GM23338 (cell line): ENCODE data around the gene CKS1B. TPM values are rescaled to one million over a fixed set of nuclear protein-coding genes. Genes with fewer than 3 reads are reported as not detected.

ENCODE experiments used
- ATAC-seq: fragments of 200-7000 bp; cut with Tn5 transposase; 3 replicates; pipeline ENCODE4 v1.9.1; 2020
- DNase-seq: peaks from one replicate; pipeline ENCODE4 v3.0.0-alpha.2; 2015; ENCODE audit warnings: low spot score
- H2AFZ ChIP-seq: fragments of 200-600 bp; sonication (generic); 2 replicates; pipeline ENCODE4 v1.8.0; 2016; ENCODE audit warnings: antibody characterized with exemption, mild to moderate bottlenecking, moderate library complexity
- H3F3A ChIP-seq: fragments of 200-600 bp; sonication (generic); replicated peaks from 2 replicates; pipeline ENCODE4 v1.8.0; 2017; ENCODE audit warnings: antibody characterized with exemption, mixed run types, low read depth
- H3K27ac ChIP-seq: fragments of 200-600 bp; sonication (generic); 2 replicates; pipeline ENCODE4 v1.6.1; 2016; ENCODE audit warnings: low read depth
- H3K27me3 ChIP-seq: fragments of 200-600 bp; sonication (generic); 2 replicates; pipeline ENCODE4 v1.8.0; 2016; ENCODE audit warnings: mild to moderate bottlenecking, mixed run types, moderate library complexity; ENCODE audit not compliant: insufficient read depth
- H3K36me3 ChIP-seq: fragments of 200-600 bp; sonication (generic); 2 replicates; pipeline ENCODE4 v1.8.0; 2016; ENCODE audit warnings: mild to moderate bottlenecking; ENCODE audit not compliant: insufficient read depth
- H3K4me1 ChIP-seq: fragments of 200-600 bp; sonication (generic); 2 replicates; pipeline ENCODE4 v1.8.0; 2016; ENCODE audit warnings: mild to moderate bottlenecking, moderate library complexity; ENCODE audit not compliant: insufficient read depth
- H3K4me2 ChIP-seq: fragments of 200-600 bp; sonication (generic); 2 replicates; pipeline ENCODE4 v1.7.1; 2017; ENCODE audit warnings: mixed run types
- H3K4me3 ChIP-seq: fragments of 200-600 bp; sonication (generic); 2 replicates; pipeline ENCODE4 v1.6.1; 2016; ENCODE audit warnings: mixed run types
- H3K79me2 ChIP-seq: fragments of 200-600 bp; sonication (generic); replicated peaks from 2 replicates; pipeline ENCODE4 v1.8.0; 2017; ENCODE audit warnings: mild to moderate bottlenecking; ENCODE audit not compliant: insufficient read depth
- H3K9me2 ChIP-seq: fragments of 200-600 bp; sonication (generic); 2 replicates; pipeline ENCODE4 v1.8.0; 2017; ENCODE audit not compliant: insufficient read depth
- H4K20me1 ChIP-seq: fragments of 200-600 bp; sonication (generic); replicated peaks from 2 replicates; pipeline ENCODE4 v1.8.0; 2017; ENCODE audit warnings: mild to moderate bottlenecking; ENCODE audit not compliant: insufficient read depth
- H3K27ac Mint-ChIP-seq: 2 replicates; pipeline ENCODE4 v1.8.0; 2020; ENCODE audit warnings: inconsistent platforms, mild to moderate bottlenecking, moderate library complexity, mixed read lengths
- H3K27me3 Mint-ChIP-seq: 3 replicates; pipeline ENCODE4 v1.8.0; 2022; ENCODE audit warnings: low read depth, mild to moderate bottlenecking, moderate library complexity, mixed read lengths, inconsistent platforms; ENCODE audit not compliant: insufficient read depth, poor library complexity
- H3K36me3 Mint-ChIP-seq: 3 replicates; pipeline ENCODE4 v1.8.0; 2021; ENCODE audit warnings: low read depth, mild to moderate bottlenecking, inconsistent platforms, moderate library complexity, mixed read lengths
- H3K4me1 Mint-ChIP-seq: 3 replicates; pipeline ENCODE4 v1.8.0; 2020; ENCODE audit warnings: mild to moderate bottlenecking, inconsistent platforms, mixed read lengths
- H3K4me3 Mint-ChIP-seq: 3 replicates; pipeline ENCODE4 v1.8.0; 2021; ENCODE audit warnings: moderate library complexity, mild to moderate bottlenecking, inconsistent platforms, mixed read lengths
- H3K9me3 Mint-ChIP-seq: 3 replicates; pipeline ENCODE4 v1.8.0; 2020; ENCODE audit warnings: moderate library complexity, mild to moderate bottlenecking, inconsistent platforms, mixed read lengths
- CREB1 ChIP-seq: fragments of 250-450 bp; sonication (Bioruptor Pico); IDR thresholded peaks from 2 replicates; pipeline ENCODE4 v1.5.0; 2020; ENCODE audit warnings: low read depth, mild to moderate bottlenecking, moderate library complexity
- EZH2 ChIP-seq: fragments of 200-600 bp; sonication (generic); IDR thresholded peaks from one replicate; pipeline ENCODE4 v1.8.0; 2017; ENCODE audit warnings: antibody characterized with exemption, mild to moderate bottlenecking, low read depth; ENCODE audit not compliant: unreplicated experiment
- EZH2phosphoT487 ChIP-seq: fragments of 200-600 bp; sonication (generic); IDR thresholded peaks from one replicate; pipeline ENCODE4 v1.8.1; 2018; ENCODE audit warnings: antibody characterized with exemption; ENCODE audit not compliant: unreplicated experiment
- JUNB ChIP-seq: IDR thresholded peaks from one replicate; pipeline ENCODE4 v1.6.1; 2016; ENCODE audit warnings: antibody characterized with exemption; ENCODE audit not compliant: unreplicated experiment
- NANOG ChIP-seq: IDR thresholded peaks from 2 replicates; pipeline ENCODE4 v1.6.1; 2016; ENCODE audit warnings: antibody characterized with exemption, borderline replicate concordance
- POLR2AphosphoS5 ChIP-seq: IDR thresholded peaks from 2 replicates; pipeline ENCODE4 v1.6.1; 2016; ENCODE audit warnings: antibody characterized with exemption, low read depth
- STAT1 ChIP-seq: IDR thresholded peaks from one replicate; pipeline ENCODE4 v1.6.1; 2016; ENCODE audit warnings: antibody characterized with exemption; ENCODE audit not compliant: unreplicated experiment
- ZNF114 ChIP-seq: fragments of 250-450 bp; sonication (Bioruptor Pico); IDR thresholded peaks from 2 replicates; pipeline ENCODE4 v1.5.0; 2020; ENCODE audit warnings: mild to moderate bottlenecking, moderate library complexity
- ZNF331 ChIP-seq: fragments of 250-450 bp; sonication (Bioruptor Pico); IDR thresholded peaks from 2 replicates; pipeline ENCODE4 v1.5.0; 2020; ENCODE audit warnings: low read depth, mild to moderate bottlenecking, moderate library complexity
- polyA plus RNA-seq: library from polyadenylated mRNA; unstranded; fragments of >200 nt; fragmentation: Nextera tagmentation; extraction: Ambion mirVana; gene quantifications from 2 replicates; pipeline ENCODE4 v1.2.1, GENCODE V29; 2016
- total RNA-seq: library from RNA; depleted of rRNA; stranded (reverse); fragments of >200 nt; shearing (Covaris generic); gene quantifications from 2 replicates; pipeline ENCODE4 v1.2.3, GENCODE V29; 2014
- TF ChIP-seq, protein P1 (sequence below), 2 experiments: fragments of 200-600 bp in 1 of 2; sonication (generic) in 1 of 2; conservative IDR thresholded peaks; 2 replicates each; pipeline versions ENCODE4 v1.5.1 to v1.6.1; 2016 to 2017; ENCODE audit warnings: antibody characterized with exemption in 2 of 2, low read depth in 2 of 2, mild to moderate bottlenecking in 2 of 2, moderate library complexity in 1 of 2
- TF ChIP-seq, protein P2 (sequence below): IDR thresholded peaks from 2 replicates; pipeline ENCODE4 v1.6.1; 2016; ENCODE audit warnings: antibody characterized with exemption
- TF ChIP-seq, protein P3 (sequence below): fragments of 250-450 bp; sonication (Bioruptor Pico); IDR thresholded peaks from 2 replicates; pipeline ENCODE4 v1.5.0; 2020; ENCODE audit warnings: mild to moderate bottlenecking, moderate library complexity
- TF ChIP-seq, protein P4 (sequence below): IDR thresholded peaks from one replicate; pipeline ENCODE4 v1.6.1; 2018; ENCODE audit warnings: antibody characterized with exemption; ENCODE audit not compliant: unreplicated experiment

Gene CKS1B
- total and polyA plus RNA-seq, 2 experiments from 2014 or later, result 296 to 617 TPM

DNA sequence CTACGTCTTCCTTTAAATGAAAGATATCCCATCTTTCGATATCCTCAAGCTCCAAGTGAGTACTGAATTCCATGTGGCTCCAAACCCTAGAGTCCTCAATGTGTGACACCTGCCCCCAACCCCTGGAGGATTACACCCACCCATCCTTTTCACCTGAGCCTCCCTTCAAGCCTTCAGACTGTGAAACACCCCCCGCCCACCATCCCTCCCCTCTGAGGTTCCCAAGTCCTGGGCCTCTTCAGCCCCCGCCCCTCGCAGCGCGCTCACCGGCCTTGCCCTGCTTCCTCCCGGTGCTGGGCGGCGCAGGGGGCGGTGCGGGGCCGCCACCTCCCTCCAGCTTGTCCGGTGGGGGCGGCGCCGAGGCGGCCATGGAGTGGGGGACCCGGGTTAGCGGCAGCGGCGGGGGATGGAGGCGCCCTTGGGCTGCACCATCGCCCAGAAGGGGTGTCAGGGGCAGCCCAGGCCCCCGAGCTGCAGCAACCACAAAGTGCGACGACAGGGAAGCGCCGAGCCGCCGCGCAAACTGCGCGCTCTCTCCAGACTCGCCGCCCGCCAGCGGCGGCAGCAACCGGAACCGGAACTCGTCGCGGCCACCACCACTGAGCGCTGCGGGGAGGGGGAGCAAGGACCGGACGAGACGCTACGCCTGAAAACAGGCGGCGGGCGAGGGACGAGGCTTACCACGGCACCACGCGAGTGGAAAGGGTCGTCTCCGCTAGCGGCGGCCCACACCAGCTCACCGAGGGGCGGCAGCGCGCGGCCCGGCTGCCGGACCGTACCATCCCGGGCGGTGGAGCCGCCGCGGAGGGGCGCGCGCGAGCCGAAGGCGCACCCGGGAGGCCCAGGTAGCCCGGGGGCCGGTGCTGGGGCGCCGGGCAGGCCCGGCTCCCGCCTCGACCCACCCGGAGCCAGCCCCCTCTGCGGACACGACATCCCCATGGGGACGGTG, 13.0 kb upstream of the CKS1B start, which contains the start of gene PYGO2:
PYGO2 (minus strand) TSS at position 576 of the 949 bp plus-strand sequence; CDS start at position 370, 206 bp downstream.
- H3K9me2 ChIP-seq, result no peaks in the 10 kb centered on the region
- H3K4me3 ChIP-seq, result peak within 1 kb of the TSS; percentile 92
- H3K36me3 ChIP-seq, result peaks cover 24% of the 10 kb centered on the region
- H3K9me3 Mint-ChIP-seq, result no peaks in the 10 kb centered on the region
- 0 out of 2 replicates have a peak within 1 kb of the TSS, but pooled peaks have one; percentile 43 for H2AFZ ChIP-seq
- peak within 1 kb of the TSS; percentile 97 for H3K27ac ChIP-seq
- TF ChIP-seq ZNF114 (CRISPR knock-in tag) (no peak), CREB1 (peak; percentile 54), EZH2phosphoT487 (no peak), NANOG (no peak), JUNB (no peak), STAT1 (no peak), POLR2AphosphoS5 (peak; percentile 77), ZNF331 (CRISPR knock-in tag) (no peak), EZH2 (no peak)
- TF ChIP-seq, protein P1, sequence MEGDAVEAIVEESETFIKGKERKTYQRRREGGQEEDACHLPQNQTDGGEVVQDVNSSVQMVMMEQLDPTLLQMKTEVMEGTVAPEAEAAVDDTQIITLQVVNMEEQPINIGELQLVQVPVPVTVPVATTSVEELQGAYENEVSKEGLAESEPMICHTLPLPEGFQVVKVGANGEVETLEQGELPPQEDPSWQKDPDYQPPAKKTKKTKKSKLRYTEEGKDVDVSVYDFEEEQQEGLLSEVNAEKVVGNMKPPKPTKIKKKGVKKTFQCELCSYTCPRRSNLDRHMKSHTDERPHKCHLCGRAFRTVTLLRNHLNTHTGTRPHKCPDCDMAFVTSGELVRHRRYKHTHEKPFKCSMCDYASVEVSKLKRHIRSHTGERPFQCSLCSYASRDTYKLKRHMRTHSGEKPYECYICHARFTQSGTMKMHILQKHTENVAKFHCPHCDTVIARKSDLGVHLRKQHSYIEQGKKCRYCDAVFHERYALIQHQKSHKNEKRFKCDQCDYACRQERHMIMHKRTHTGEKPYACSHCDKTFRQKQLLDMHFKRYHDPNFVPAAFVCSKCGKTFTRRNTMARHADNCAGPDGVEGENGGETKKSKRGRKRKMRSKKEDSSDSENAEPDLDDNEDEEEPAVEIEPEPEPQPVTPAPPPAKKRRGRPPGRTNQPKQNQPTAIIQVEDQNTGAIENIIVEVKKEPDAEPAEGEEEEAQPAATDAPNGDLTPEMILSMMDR (conservative IDR thresholded peaks at IDR 0.05; ENCODE audit: low read depth in 2 of 2), result peak; percentile 32 to 52
- TF ChIP-seq, protein P2, sequence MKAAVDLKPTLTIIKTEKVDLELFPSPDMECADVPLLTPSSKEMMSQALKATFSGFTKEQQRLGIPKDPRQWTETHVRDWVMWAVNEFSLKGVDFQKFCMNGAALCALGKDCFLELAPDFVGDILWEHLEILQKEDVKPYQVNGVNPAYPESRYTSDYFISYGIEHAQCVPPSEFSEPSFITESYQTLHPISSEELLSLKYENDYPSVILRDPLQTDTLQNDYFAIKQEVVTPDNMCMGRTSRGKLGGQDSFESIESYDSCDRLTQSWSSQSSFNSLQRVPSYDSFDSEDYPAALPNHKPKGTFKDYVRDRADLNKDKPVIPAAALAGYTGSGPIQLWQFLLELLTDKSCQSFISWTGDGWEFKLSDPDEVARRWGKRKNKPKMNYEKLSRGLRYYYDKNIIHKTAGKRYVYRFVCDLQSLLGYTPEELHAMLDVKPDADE, result no peak
- TF ChIP-seq, protein P3, sequence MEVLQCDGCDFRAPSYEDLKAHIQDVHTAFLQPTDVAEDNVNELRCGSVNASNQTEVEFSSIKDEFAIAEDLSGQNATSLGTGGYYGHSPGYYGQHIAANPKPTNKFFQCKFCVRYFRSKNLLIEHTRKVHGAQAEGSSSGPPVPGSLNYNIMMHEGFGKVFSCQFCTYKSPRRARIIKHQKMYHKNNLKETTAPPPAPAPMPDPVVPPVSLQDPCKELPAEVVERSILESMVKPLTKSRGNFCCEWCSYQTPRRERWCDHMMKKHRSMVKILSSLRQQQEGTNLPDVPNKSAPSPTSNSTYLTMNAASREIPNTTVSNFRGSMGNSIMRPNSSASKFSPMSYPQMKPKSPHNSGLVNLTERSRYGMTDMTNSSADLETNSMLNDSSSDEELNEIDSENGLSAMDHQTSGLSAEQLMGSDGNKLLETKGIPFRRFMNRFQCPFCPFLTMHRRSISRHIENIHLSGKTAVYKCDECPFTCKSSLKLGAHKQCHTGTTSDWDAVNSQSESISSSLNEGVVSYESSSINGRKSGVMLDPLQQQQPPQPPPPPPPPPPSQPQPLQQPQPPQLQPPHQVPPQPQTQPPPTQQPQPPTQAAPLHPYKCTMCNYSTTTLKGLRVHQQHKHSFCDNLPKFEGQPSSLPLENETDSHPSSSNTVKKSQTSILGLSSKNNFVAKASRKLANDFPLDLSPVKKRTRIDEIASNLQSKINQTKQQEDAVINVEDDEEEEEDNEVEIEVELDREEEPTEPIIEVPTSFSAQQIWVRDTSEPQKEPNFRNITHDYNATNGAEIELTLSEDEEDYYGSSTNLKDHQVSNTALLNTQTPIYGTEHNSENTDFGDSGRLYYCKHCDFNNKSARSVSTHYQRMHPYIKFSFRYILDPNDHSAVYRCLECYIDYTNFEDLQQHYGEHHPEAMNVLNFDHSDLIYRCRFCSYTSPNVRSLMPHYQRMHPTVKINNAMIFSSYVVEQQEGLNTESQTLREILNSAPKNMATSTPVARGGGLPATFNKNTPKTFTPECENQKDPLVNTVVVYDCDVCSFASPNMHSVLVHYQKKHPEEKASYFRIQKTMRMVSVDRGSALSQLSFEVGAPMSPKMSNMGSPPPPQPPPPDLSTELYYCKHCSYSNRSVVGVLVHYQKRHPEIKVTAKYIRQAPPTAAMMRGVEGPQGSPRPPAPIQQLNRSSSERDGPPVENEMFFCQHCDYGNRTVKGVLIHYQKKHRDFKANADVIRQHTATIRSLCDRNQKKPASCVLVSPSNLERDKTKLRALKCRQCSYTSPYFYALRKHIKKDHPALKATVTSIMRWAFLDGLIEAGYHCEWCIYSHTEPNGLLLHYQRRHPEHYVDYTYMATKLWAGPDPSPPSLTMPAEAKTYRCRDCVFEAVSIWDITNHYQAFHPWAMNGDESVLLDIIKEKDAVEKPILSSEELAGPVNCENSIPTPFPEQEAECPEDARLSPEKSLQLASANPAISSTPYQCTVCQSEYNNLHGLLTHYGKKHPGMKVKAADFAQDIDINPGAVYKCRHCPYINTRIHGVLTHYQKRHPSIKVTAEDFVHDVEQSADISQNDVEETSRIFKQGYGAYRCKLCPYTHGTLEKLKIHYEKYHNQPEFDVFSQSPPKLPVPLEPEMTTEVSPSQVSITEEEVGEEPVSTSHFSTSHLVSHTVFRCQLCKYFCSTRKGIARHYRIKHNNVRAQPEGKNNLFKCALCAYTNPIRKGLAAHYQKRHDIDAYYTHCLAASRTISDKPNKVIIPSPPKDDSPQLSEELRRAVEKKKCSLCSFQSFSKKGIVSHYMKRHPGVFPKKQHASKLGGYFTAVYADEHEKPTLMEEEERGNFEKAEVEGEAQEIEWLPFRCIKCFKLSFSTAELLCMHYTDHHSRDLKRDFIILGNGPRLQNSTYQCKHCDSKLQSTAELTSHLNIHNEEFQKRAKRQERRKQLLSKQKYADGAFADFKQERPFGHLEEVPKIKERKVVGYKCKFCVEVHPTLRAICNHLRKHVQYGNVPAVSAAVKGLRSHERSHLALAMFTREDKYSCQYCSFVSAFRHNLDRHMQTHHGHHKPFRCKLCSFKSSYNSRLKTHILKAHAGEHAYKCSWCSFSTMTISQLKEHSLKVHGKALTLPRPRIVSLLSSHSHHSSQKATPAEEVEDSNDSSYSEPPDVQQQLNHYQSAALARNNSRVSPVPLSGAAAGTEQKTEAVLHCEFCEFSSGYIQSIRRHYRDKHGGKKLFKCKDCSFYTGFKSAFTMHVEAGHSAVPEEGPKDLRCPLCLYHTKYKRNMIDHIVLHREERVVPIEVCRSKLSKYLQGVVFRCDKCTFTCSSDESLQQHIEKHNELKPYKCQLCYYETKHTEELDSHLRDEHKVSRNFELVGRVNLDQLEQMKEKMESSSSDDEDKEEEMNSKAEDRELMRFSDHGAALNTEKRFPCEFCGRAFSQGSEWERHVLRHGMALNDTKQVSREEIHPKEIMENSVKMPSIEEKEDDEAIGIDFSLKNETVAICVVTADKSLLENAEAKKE (CRISPR knock-in tag), result no peak
- TF ChIP-seq, protein P4, sequence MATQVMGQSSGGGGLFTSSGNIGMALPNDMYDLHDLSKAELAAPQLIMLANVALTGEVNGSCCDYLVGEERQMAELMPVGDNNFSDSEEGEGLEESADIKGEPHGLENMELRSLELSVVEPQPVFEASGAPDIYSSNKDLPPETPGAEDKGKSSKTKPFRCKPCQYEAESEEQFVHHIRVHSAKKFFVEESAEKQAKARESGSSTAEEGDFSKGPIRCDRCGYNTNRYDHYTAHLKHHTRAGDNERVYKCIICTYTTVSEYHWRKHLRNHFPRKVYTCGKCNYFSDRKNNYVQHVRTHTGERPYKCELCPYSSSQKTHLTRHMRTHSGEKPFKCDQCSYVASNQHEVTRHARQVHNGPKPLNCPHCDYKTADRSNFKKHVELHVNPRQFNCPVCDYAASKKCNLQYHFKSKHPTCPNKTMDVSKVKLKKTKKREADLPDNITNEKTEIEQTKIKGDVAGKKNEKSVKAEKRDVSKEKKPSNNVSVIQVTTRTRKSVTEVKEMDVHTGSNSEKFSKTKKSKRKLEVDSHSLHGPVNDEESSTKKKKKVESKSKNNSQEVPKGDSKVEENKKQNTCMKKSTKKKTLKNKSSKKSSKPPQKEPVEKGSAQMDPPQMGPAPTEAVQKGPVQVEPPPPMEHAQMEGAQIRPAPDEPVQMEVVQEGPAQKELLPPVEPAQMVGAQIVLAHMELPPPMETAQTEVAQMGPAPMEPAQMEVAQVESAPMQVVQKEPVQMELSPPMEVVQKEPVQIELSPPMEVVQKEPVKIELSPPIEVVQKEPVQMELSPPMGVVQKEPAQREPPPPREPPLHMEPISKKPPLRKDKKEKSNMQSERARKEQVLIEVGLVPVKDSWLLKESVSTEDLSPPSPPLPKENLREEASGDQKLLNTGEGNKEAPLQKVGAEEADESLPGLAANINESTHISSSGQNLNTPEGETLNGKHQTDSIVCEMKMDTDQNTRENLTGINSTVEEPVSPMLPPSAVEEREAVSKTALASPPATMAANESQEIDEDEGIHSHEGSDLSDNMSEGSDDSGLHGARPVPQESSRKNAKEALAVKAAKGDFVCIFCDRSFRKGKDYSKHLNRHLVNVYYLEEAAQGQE, result no peak
- peaks cover 13% of the 10 kb centered on the region for H3K79me2 ChIP-seq
- peak within 1 kb of the TSS; percentile 91 for H3K4me2 ChIP-seq
- DNase-seq (peak; percentile 89), ATAC-seq (peak; percentile 79)
- H3K27ac Mint-ChIP-seq, result peak within 1 kb of the TSS; percentile 90
- H3K4me1 ChIP-seq, result peaks cover 43% of the 10 kb centered on the region
- H3F3A ChIP-seq, result peaks cover 49% of the 10 kb centered on the region
- peaks cover 30% of the 10 kb centered on the region for H4K20me1 ChIP-seq
- peaks cover 65% of the 10 kb centered on the region for H3K36me3 Mint-ChIP-seq
- peak within 1 kb of the TSS; percentile 94 for H3K4me3 Mint-ChIP-seq
- peaks cover 45% of the 10 kb centered on the region for H3K4me1 Mint-ChIP-seq
- H3K27me3 ChIP-seq, result no peaks in the 10 kb centered on the region
- H3K27me3 Mint-ChIP-seq, result peaks cover 15% of the 10 kb centered on the region
